ENCODE data around the gene CNKSR3.

GRCh38 chr6:154429711-154430110 is 80.8 kb downstream of the CNKSR3 start:
- TF ChIP-seq EZH2 (IDR thresholded peaks at IDR 0.05) (no peak), POLR2AphosphoS5 (IDR thresholded peaks at IDR 0.05; ENCODE audit: borderline replicate concordance, low read depth, low read length) (no peak), FOXP2 (optimal IDR thresholded peaks at IDR 0.05; ENCODE audit: control extremely low read depth, extremely low read length, insufficient read depth) (no peak)
